Measurements from ENCODE around the gene MUC20.
A peak's percentile ranks its signal among the peaks of the same experiment; 100 is the strongest.

The MUC20 gene

GRCh38 chr3:195755791-195756676 is 35.3 kb downstream of the MUC20 start:
- peak in 1 of 2 donors; percentile 13 for DNase-seq (ENCODE audit: low read depth in 2 of 2)

DNA sequence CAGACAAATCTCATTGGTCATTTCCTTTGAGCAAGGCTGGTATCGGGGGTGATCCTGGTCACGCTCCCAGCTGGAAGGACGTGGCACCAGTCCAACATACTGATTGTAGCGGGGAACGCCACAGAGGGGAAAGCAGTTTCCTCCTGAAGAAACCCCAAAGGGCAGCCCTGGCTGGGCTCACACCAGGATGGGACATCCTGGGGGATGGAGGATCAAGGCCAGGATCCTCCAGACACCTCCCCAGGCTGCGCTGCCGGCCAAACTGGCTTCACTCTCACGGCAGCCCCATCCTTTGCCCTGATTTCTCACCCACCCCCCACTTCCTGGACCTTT is 36.6 kb downstream of the MUC20 start:
- no peak for DNase-seq (ENCODE audit: low read depth in 2 of 2)

GRCh38 chr3:195757827-195758226 is 37.0 kb downstream of the MUC20 start:
- no peak for DNase-seq (ENCODE audit: low read depth in 2 of 2)

DNA sequence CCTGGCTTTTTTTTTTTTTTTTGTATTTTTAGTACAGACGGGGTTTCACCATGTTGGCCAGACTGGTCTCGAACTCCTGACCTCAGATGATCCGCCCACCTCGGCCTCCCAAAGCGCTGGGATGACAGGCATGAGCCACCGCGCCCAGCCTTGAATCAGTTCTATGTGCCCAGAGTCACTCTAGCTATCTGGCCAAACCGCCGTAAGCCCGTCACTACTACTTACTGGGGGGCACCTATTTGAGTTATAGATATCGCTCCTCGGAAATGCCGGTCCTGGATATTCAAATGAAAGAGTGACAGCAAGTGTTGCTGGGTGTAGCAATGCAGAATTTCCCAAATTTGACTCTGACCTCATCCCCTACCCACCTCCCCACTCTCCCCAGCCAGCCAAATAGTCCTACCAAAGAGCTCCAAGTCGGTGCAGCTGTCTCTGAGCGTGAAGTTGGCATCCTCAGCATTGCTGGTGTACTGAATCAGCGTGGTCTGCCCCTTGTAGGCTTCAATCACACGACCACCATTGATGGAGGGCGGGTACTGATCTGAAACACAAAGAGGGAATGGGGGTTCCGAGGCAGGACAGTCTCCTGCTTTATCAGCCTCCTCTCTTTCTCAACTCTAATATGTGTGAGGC is 38.1 kb downstream of the MUC20 start:
- no peak for DNase-seq (ENCODE audit: low read depth in 2 of 2)

GRCh38 chr3:195760345-195761122 is 39.8 kb downstream of the MUC20 start:
- DNase-seq (ENCODE audit: low read depth in 2 of 2) = no peak

DNA sequence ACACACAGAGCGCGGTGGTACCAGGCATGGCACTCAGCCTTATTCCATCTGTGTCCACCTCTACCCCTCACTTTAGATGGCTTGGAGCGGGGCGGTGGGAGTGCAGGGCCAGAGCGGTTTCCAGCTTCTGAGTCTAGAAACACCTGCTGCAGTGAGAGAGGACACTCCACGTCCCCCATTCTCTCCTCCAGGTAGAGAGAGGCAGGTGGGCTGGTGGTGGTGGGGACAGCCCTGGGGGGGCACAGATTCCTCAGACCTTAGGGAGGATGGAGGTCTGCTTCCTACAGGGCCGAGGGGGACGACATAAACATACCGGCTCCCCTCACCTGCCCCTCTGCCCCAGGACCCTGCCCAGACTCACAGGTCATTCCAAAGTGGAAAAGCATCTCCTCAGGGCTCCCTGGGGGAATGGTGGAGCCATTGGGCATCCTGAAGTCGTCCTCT is 40.4 kb downstream of the MUC20 start:
- no peak for DNase-seq (ENCODE audit: low read depth in 2 of 2)

- DNase-seq (ENCODE audit: low read depth in 2 of 2) = no peak
Observed at GRCh38 chr3:195761567-195762248, 40.9 kb downstream of the MUC20 start.

GRCh38 chr3:195762249-195762585 is 41.4 kb downstream of the MUC20 start:
- DNase-seq (ENCODE audit: low read depth in 2 of 2) = no peak

GRCh38 chr3:195762611-195763010 is 41.8 kb downstream of the MUC20 start:
- DNase-seq (ENCODE audit: low read depth in 2 of 2) = no peak

- no peak for DNase-seq (ENCODE audit: low read depth in 2 of 2)
Observed at GRCh38 chr3:195763076-195763830, 42.5 kb downstream of the MUC20 start.

DNA sequence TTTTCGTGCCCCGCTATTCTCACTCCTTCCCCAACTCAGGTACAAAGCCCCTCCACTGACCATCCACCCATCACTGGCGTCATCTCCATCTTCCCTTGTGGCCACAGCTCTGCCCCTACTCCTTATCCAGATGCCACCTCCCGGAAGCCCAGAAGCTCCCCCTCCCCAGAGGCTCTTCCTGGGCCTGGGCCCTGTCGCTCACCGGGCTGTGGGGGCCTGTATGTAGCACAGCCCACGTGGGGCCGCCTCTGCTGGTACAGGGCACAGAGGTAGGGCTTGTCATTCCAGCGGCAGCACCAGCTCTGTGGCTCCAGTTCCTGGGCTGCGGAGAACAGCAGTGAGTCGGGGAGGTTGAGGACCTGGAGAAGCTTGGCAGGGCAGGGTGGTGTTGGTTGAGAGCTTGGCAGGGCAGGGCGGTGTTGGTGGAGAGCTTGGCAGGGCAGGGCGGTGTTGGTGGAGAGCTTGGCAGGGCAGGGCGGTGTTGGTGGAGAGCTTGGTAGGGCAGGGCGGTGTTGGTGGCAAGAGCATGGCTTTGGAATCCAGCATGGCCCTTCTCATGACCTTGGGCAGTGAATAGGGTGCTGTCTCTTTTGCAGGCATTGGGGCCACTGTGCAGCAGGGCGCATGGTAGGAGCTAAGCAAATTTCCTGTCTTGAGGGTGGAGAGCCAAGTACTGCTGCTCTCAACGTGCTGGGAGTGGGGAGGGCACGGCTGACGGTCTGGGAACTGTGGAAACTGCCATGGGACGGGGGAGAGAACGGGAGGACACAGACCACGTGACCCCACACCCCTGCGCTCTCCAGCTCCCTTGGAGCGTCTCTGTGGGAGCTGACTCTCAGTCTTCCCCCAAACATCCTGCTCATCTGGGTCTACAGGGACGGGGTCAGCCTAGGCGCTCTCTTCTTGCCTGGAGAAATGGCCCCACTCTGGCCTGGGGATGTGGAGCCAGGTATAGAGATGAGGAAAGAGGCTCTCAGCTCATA is 43.4 kb downstream of the MUC20 start:
- no peak for DNase-seq (ENCODE audit: low read depth in 2 of 2)

DNA sequence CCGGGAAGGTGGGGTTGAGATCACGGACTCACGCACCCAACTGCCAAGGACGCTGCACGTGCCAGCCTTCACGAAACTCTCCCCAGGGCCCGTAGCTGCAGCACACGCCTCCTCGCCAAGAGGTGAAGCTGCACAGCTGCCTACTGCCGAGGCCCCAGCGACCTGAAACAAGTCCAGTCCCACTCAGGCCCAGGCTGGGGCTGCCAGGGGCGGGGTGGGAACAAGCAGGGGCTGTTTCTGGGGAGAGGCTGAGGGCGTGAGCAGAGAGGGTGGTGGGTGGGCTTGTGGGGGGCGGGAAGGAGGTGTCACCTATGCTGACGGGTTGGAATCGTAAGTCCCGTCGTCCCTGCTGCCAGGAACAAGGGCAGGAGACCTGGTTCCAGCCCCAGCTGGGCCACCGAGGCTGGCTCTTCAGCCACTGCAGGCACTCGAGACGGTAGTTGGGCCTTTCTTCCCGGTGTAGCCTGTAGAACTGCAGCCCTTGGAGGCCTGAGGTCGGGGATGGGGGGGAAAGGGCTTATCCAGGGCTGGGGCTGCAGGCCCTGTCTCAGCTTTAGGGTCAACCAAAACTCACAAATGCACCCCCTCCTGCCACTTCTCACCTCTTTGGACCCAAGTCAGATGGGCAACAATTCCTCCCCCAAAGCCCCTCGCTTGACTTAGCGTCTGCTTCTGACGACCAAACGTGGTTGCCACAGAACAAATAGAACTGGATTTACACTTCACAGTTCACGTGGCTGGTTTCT is 44.4 kb downstream of the MUC20 start:
- DNase-seq (ENCODE audit: low read depth in 2 of 2) = no peak

- no peak for DNase-seq (ENCODE audit: low read depth in 2 of 2)
Observed at GRCh38 chr3:195766671-195767070, 45.9 kb downstream of the MUC20 start.

DNA sequence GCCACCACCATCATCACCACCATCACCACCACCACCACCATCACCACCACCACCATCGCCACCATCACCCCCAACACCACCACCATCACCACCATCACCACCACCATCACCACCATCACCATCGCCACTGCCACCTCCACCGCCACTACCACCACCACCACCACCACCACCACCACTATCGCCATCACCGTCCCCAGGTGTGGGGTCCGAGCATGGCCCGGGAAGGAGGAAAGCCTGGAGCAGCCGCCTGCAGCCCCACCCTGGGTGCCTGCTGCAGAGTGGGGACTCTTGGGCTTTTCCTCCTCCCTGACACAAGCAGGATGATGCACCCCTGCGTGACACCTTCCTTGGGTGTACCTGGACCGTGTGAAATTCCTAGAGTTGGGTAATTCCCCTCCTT is 47.0 kb downstream of the MUC20 start:
- no peak for DNase-seq (ENCODE audit: low read depth in 2 of 2)

- DNase-seq (ENCODE audit: low read depth in 2 of 2) = no peak
Observed at GRCh38 chr3:195768414-195768813, 47.6 kb downstream of the MUC20 start.

DNA sequence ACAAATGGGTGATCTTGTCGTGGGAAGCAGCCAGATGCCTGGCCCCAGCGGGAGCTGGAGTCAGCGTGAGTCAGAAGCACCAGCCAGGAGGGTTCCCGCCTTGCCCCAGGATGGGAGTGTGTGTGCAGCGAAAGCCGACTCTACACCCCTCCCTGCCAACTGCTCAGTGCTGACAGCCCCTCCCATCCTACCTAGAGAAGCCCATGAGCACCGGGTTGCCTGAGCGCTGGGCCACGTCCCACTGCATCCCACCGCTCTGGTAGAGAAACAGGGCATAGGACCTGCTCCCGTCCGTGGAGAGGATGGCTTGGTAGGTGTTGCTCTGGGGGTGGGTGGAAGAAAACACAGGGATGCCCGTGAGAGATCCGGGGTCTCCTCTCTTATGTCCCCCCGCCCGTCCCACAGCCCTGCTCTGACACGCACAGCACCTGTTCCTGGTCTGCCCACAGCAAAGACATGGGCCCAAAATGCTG is 48.1 kb downstream of the MUC20 start:
- DNase-seq (ENCODE audit: low read depth in 2 of 2) = no peak

DNA sequence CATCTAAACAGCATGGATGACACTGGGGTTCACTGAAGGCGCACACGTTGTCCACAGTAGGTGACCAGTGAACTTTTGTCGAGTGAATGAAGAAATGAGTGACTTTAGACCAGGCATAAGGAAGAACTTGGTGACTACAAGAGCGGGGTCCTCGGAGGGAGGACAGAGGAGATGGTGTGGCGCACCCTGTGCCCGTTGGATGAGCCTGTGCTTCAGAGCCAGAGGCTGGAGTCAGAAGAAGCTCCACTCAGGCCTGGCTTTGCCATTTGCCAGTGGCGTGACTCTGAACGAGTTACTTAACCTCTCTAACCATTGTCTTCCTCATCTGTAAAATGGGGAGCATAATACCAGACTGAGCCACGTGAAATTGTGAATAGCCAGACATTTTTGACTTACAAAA is 48.8 kb downstream of the MUC20 start:
- DNase-seq (ENCODE audit: low read depth in 2 of 2) = no peak

- DNase-seq (ENCODE audit: low read depth in 2 of 2) = no peak
Observed at GRCh38 chr3:195770081-195770840, 49.5 kb downstream of the MUC20 start.

Measured in stimulated activated CD8-positive, alpha-beta memory T cell treated with anti-CD3 and anti-CD28 coated beads, Interleukin-7, amount 100 ng/mL, for 4 hours (primary cell).